ENCODE data around the gene CHERP. TPM values are rescaled to one million over a fixed set of nuclear protein-coding genes. Genes with fewer than 3 reads are reported as not detected.
A peak's percentile ranks its signal among the peaks of the same experiment; 100 is the strongest.

The CHERP gene
- total and polyA plus RNA-seq, 12 donors: 2.9 to 50.7 (median 19.0) TPM

GRCh38 chr19:16569609-16570320 lies 27.5 kb upstream of the CHERP start:
- Histone ChIP-seq H3K27ac (peak overlapping the region in 1 of 5 donors; percentile 49), H3K4me1 (replicated peaks in 1 of 2) (peaks cover 16 to 29% of the 10 kb centered on the region in 2 donors), H3K9me3 (replicated peaks in 1 of 3) (no peaks in the 10 kb centered on the region), H3K4me3 (no peak overlapping the region), H3K36me3 (replicated peaks in 1 of 2) (peaks cover 0 to 31% of the 10 kb centered on the region in 2 donors), H3K27me3 (no peaks in the 10 kb centered on the region)
- no peak for TF ChIP-seq POLR2A (IDR thresholded peaks at IDR 0.05)
- TF ChIP-seq, protein P1, sequence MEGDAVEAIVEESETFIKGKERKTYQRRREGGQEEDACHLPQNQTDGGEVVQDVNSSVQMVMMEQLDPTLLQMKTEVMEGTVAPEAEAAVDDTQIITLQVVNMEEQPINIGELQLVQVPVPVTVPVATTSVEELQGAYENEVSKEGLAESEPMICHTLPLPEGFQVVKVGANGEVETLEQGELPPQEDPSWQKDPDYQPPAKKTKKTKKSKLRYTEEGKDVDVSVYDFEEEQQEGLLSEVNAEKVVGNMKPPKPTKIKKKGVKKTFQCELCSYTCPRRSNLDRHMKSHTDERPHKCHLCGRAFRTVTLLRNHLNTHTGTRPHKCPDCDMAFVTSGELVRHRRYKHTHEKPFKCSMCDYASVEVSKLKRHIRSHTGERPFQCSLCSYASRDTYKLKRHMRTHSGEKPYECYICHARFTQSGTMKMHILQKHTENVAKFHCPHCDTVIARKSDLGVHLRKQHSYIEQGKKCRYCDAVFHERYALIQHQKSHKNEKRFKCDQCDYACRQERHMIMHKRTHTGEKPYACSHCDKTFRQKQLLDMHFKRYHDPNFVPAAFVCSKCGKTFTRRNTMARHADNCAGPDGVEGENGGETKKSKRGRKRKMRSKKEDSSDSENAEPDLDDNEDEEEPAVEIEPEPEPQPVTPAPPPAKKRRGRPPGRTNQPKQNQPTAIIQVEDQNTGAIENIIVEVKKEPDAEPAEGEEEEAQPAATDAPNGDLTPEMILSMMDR (IDR thresholded peaks at IDR 0.05): no peak
- 89 to 91% (median 91%) methylated on average over 16 to 17 of the region's 17 CpGs for WGBS, 4 donors
- no peak for DNase-seq
- intact Hi-C loops (cut with DNase I): loop anchor here in 1 of 2 donors (10.0 kb wide), 1 partner anchor 55 kb away; the partner anchor contains the start of gene MED26

DNA sequence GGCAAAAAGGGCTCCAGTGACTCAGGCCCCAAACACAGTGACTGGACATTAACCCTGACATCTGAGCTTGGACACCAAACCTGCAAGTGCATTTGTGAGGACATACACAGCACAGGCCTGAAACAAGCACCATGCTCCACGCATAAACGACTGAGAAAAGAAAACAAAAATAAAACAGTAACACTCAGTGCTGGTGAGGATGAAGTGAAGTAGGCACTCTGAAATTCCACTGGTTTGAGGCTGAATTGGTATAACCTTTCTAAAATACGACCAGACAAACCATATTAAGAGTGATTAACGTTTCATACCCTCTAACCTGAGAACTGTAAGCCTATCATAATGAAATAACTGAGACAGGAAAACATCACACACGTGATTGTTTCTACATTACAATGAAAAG lies 24.5 kb upstream of the CHERP start:
- peak overlapping the region in 1 of 5 donors; percentile 21 for H3K27ac ChIP-seq
- intact Hi-C loops (cut with DNase I): no loop called here
- 87 to 93% (median 92%) methylated on average over 5 of the region's 5 CpGs for WGBS, 4 donors
- no peak for DNase-seq
- no peaks in the 10 kb centered on the region for H3K27me3 ChIP-seq
- no peak for TF ChIP-seq POLR2A (IDR thresholded peaks at IDR 0.05)
- TF ChIP-seq, protein P1 (IDR thresholded peaks at IDR 0.05): no peak
- no peak overlapping the region for H3K4me3 ChIP-seq
- no peaks in the 10 kb centered on the region for H3K9me3 ChIP-seq (replicated peaks in 1 of 3)
- H3K4me1 ChIP-seq (replicated peaks in 1 of 2): peaks cover 6 to 8% of the 10 kb centered on the region in 2 donors
- H3K36me3 ChIP-seq (replicated peaks in 1 of 2): peaks cover 0 to 61% of the 10 kb centered on the region in 2 donors

- Histone ChIP-seq H3K27me3 (no peaks in the 10 kb centered on the region), H3K36me3 (replicated peaks in 1 of 2) (peaks cover 0 to 67% of the 10 kb centered on the region in 2 donors), H3K9me3 (replicated peaks in 1 of 3) (no peaks in the 10 kb centered on the region), H3K4me1 (replicated peaks in 1 of 2) (peaks cover 2% of the 10 kb centered on the region in 2 donors), H3K27ac (peak overlapping the region in 1 of 5 donors; percentile 21), H3K4me3 (no peak overlapping the region)
- 72 to 85% (median 77%) methylated on average over 9 to 10 of the region's 10 CpGs for WGBS, 4 donors
- intact Hi-C loops (cut with DNase I): no loop called here
- DNase-seq: no peak
- no peak for TF ChIP-seq POLR2A (IDR thresholded peaks at IDR 0.05)
- TF ChIP-seq, protein P1 (IDR thresholded peaks at IDR 0.05): no peak
Measured at GRCh38 chr19:16566161-16566560, 23.9 kb upstream of the CHERP start.

- no peaks in the 10 kb centered on the region for H3K9me3 ChIP-seq (replicated peaks in 1 of 3)
- TF ChIP-seq POLR2A (IDR thresholded peaks at IDR 0.05): no peak
- TF ChIP-seq, protein P1 (IDR thresholded peaks at IDR 0.05): no peak
- no peaks in the 10 kb centered on the region for H3K27me3 ChIP-seq
- no peak for DNase-seq
- H3K4me3 ChIP-seq: no peak overlapping the region
- H3K36me3 ChIP-seq (replicated peaks in 1 of 2): peaks cover 0 to 74% of the 10 kb centered on the region in 2 donors
- intact Hi-C loops (cut with DNase I): no loop called here
- 89 to 93% (median 93%) methylated on average over 7 of the region's 7 CpGs for WGBS, 4 donors
- H3K4me1 ChIP-seq (replicated peaks in 1 of 2): no peaks in the 10 kb centered on the region
- no peak overlapping the region for H3K27ac ChIP-seq
Measured at GRCh38 chr19:16564842-16565241, 22.6 kb upstream of the CHERP start.

Data from adrenal gland (tissue), 12 donors.